GM12878 (cell line): Measurements from ENCODE around the gene PINLYP. TPM values are rescaled to one million over a fixed set of nuclear protein-coding genes. Genes with fewer than 3 reads are reported as not detected.

Experiments used
- ATAC-seq: fragments of 200-7000 bp; cut with Tn5 transposase; 3 replicates; pipeline ENCODE4 v1.9.1; 2020; ENCODE audit warnings: mild to moderate bottlenecking, moderate library complexity
- BruUV-seq: library from RNA; stranded (reverse); fragments of 400-500 nt; replicated peaks from 2 replicates; lab custom pipeline; 2021; lab: Mats Ljungman, UMichigan
- CTCF ChIA-PET: fragments of 300-600 bp; sonication (Branson Sonifier 250); formaldehyde crosslinking; extraction: SDS; loops from one replicate; lab custom pipeline; 2021; ENCODE audit warnings: inconsistent platforms; lab: Yijun Ruan, JAX
- POLR2A ChIA-PET: fragments of 350-600 bp; formaldehyde crosslinking; extraction: SDS; loops from one replicate; lab custom pipeline; 2021; ENCODE audit warnings: inconsistent platforms; lab: Charles Lee
- RAD21 ChIA-PET: fragments of 300-600 bp; sonication (Branson Sonifier 250); formaldehyde crosslinking; loops from one replicate; lab custom pipeline; 2023; ENCODE audit warnings: antibody characterized with exemption; ENCODE audit not compliant: unreplicated experiment; lab: Charles Lee
- SMC1A ChIA-PET: fragments of 300-600 bp; sonication (Branson Sonifier 250); formaldehyde crosslinking; loops from one replicate; lab custom pipeline; 2023; ENCODE audit not compliant: unreplicated experiment, uncharacterized antibody; lab: Charles Lee
- DNase-seq: peaks from one replicate; pipeline ENCODE4 v3.0.0-alpha.2; 2011; ENCODE audit warnings: low read depth, low spot score
- FAIRE-seq: peaks from 3 replicates; lab custom pipeline; 2011; peaks lifted over from hg19 to GRCh38; lab: Jason Lieb, UNC
- H2AFZ ChIP-seq: 2 replicates; pipeline ENCODE4 v1.6.0; 2011; ENCODE audit warnings: low read depth, low read length, control low read depth; ENCODE audit not compliant: control insufficient read depth
- H3K27ac ChIP-seq: 2 replicates; pipeline ENCODE4 v1.5.1; 2011; ENCODE audit warnings: control low read depth; ENCODE audit not compliant: control insufficient read depth, insufficient read depth
- H3K27me3 ChIP-seq, 2 experiments: replicated peaks in 1 of 2; 2 replicates each; pipeline versions ENCODE4 v1.6.0 to v1.6.1; 2011; ENCODE audit warnings: low read length in 1 of 2; ENCODE audit not compliant: control insufficient read depth in 2 of 2, insufficient read depth in 2 of 2
- H3K36me3 ChIP-seq, 2 experiments: 2 replicates each; pipeline ENCODE4 v1.5.1; 2011; ENCODE audit warnings: low read length in 1 of 2; ENCODE audit not compliant: control insufficient read depth in 2 of 2, insufficient read depth in 2 of 2
- H3K4me1 ChIP-seq: 2 replicates; pipeline ENCODE4 v1.6.1; 2011; ENCODE audit warnings: mild to moderate bottlenecking, low read length, moderate library complexity, mixed read lengths; ENCODE audit not compliant: control insufficient read depth, insufficient read depth
- H3K4me2 ChIP-seq: 2 replicates; pipeline ENCODE4 v1.6.0; 2011; ENCODE audit warnings: control low read depth; ENCODE audit not compliant: control insufficient read depth, insufficient read depth
- H3K4me3 ChIP-seq: fragments of 200-600 bp; sonication (generic); 2 replicates; pipeline ENCODE4 v1.5.1; 2016
- H3K79me2 ChIP-seq: 2 replicates; pipeline ENCODE4 v1.6.0; 2011; ENCODE audit warnings: low read length; ENCODE audit not compliant: control insufficient read depth, insufficient read depth
- H3K9ac ChIP-seq: 2 replicates; pipeline ENCODE4 v1.8.0; 2011; ENCODE audit warnings: low read length, control low read depth, mixed read lengths; ENCODE audit not compliant: control insufficient read depth, insufficient read depth
- H3K9me3 ChIP-seq: replicated peaks from 3 replicates; pipeline ENCODE4 v1.5.1; 2011; ENCODE audit warnings: mild to moderate bottlenecking, low read length; ENCODE audit not compliant: control insufficient read depth, insufficient read depth
- H4K20me1 ChIP-seq: 2 replicates; pipeline ENCODE4 v1.6.0; 2011; ENCODE audit not compliant: control insufficient read depth, insufficient read depth
- ATF7 ChIP-seq: fragments of 450-650 bp; IDR thresholded peaks from 2 replicates; pipeline ENCODE4 v1.6.1; 2016; ENCODE audit warnings: low read depth, mild to moderate bottlenecking
- IKZF1 ChIP-seq: fragments of 450-650 bp; conservative IDR thresholded peaks from 2 replicates; pipeline ENCODE4 v1.6.1; 2017; ENCODE audit warnings: antibody characterized with exemption, mild to moderate bottlenecking
- LARP7 ChIP-seq: fragments of 450-650 bp; IDR thresholded peaks from 2 replicates; pipeline ENCODE4 v1.6.1; 2017; ENCODE audit warnings: mild to moderate bottlenecking
- MXI1 ChIP-seq: fragments of 150-350 bp; IDR thresholded peaks from 2 replicates; pipeline ENCODE4 v1.6.1; 2011; ENCODE audit warnings: low read depth, mild to moderate bottlenecking, inconsistent platforms, low read length, improper control_type of control experiment
- NFIC ChIP-seq: IDR thresholded peaks from 2 replicates; pipeline ENCODE4 v1.6.1; 2012; ENCODE audit warnings: low read depth, mild to moderate bottlenecking, inconsistent platforms, low read length, moderate library complexity
- NKRF ChIP-seq: fragments of 450-650 bp; conservative IDR thresholded peaks from 2 replicates; pipeline ENCODE4 v1.6.1; 2017; ENCODE audit warnings: mild to moderate bottlenecking, moderate library complexity
- PAX5 ChIP-seq: IDR thresholded peaks from 2 replicates; pipeline ENCODE4 v1.6.1; 2011; ENCODE audit warnings: low read depth, low read length, borderline replicate concordance
- RBBP5 ChIP-seq: fragments of 200-600 bp; sonication (generic); conservative IDR thresholded peaks from 2 replicates; pipeline ENCODE4 v1.6.1; 2016
- RCOR1 ChIP-seq: conservative IDR thresholded peaks from 2 replicates; pipeline ENCODE4 v1.6.1; 2012; ENCODE audit warnings: low read depth, low read length, improper control_type of control experiment
- ZNF622 ChIP-seq: fragments of 450-650 bp; IDR thresholded peaks from 2 replicates; pipeline ENCODE4 v1.6.1; 2017; ENCODE audit warnings: mild to moderate bottlenecking, inconsistent platforms
- WGBS: methylation state at CpG from one replicate; pipeline ENCODE4 v1.1.6; 2016; ENCODE audit warnings: low lambda C conversion rate; ENCODE audit not compliant: insufficient replicate concordance, insufficient coverage; ENCODE audit errors: missing lambda C conversion rate; 5-methylcytosine and 5-hydroxymethylcytosine counted together
- in situ Hi-C: fragments of 300-500 bp; cut with MboI; formaldehyde crosslinking; loops from 9 replicates; pipeline ENCODE4 v1.14.3; 2018; ENCODE audit warnings: mixed read lengths
- intact Hi-C: fragments of 100-400 bp; cut with micrococcal nuclease; formaldehyde crosslinking; loops from one replicate; pipeline ENCODE4 v1.14.2; 2022; ENCODE audit not compliant: unreplicated experiment
- polyA plus RNA-seq, 11 experiments: library from polyadenylated mRNA; depleted of rRNA in 4 of 11; unstranded in 6 of 11; stranded (reverse) in 5 of 11; fragments of >200 nt; fragmentation: Nextera tagmentation in 4 of 11; fragmentation: Illumina TruSeq in 1 of 11; extraction: Ambion mirVana in 4 of 11; extraction: Trizol in 1 of 11; gene quantifications; 1 replicate in 1 of 11; 2 replicates in 10 of 11; pipeline versions ENCODE4 v1.2.1 to v1.2.3, GENCODE V29; 2011 to 2016; ENCODE audit warnings: inconsistent platforms in 2 of 11, missing spikeins in 2 of 11, low read depth in 1 of 11
- total RNA-seq, 4 experiments: library from RNA; depleted of rRNA in 3 of 4; stranded (reverse); fragments of >200 nt in 3 of 4; fragmentation: Illumina TruSeq in 1 of 4; extraction: Trizol in 1 of 4; gene quantifications; 2 replicates each; pipeline versions ENCODE4 v1.2.1 to v1.2.3, GENCODE V29; 2013 to 2021
- TF ChIP-seq, protein P1 (sequence below): fragments of 450-650 bp; IDR thresholded peaks from 2 replicates; pipeline ENCODE4 v1.6.1; 2016; ENCODE audit warnings: mild to moderate bottlenecking, moderate library complexity, borderline replicate concordance
- TF ChIP-seq, protein P2 (sequence below): fragments of 450-650 bp; IDR thresholded peaks from 2 replicates; pipeline ENCODE4 v1.6.1; 2018; ENCODE audit warnings: mild to moderate bottlenecking, low read depth, moderate library complexity; ENCODE audit not compliant: partially characterized antibody
- TF ChIP-seq, protein P3 (sequence below): fragments of 450-650 bp; IDR thresholded peaks from 2 replicates; pipeline ENCODE4 v1.6.1; 2017; ENCODE audit warnings: borderline replicate concordance

The PINLYP gene
- total and polyA plus RNA-seq, 10 of the 15 experiments (the other 5 are each of a cell fraction or from before 2014, with no cell fraction given): 1.0 to 26.9 (median 11.4) TPM

DNA sequence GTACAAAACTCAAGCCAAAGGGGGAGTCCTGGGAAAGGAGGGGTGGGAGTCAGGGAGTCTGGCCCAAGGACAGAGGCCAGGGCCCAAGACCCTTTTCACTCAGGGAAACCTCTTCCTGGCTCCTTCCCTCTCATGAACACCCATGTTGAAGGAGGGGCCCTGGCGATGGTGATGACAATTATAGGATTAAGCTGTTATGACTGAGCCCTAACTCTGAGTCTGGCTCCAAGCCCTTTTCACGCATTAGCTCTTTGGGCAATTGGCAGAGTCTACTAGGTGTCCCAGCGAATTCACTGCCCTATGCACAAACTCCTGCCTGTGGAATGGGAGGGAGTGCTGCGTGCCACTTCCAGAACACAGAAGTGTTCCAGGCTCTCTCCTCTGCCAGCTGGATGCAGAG, 21.9 kb upstream of the PINLYP start:
- DNase-seq (no peak), FAIRE-seq (no peak), ATAC-seq (no peak)
- CTCF ChIA-PET: interaction anchor here (2.8 to 10.1 kb wide), 5 partner anchors 11 to 42 kb away, joined by 14 to 169 read pairs (median 24); partner anchors contain the start of genes IRGQ, PINLYP, XRCC1 and ZNF576
- no peak overlapping the region for H3K27ac ChIP-seq
- BruUV-seq: no TSS peak
- 70% methylated on average over 4 of the region's 4 CpGs for WGBS
- intact Hi-C loops (no loop called here), in situ Hi-C loops (no loop called here)
- no peak overlapping the region for H2AFZ ChIP-seq
- no peaks in the 10 kb centered on the region for H4K20me1 ChIP-seq
- H3K9ac ChIP-seq: no peak overlapping the region
- H3K9me3 ChIP-seq: no peaks in the 10 kb centered on the region
- POLR2A ChIA-PET: interaction anchor here (0.7 kb wide), 1 partner anchor 28 kb away, joined by 4 read pairs; no protein-coding TSS in a partner anchor
- RAD21 ChIA-PET: interaction anchor here (0.9 to 4.8 kb wide), 4 partner anchors 31 to 256 kb away, joined by 3 to 92 read pairs (median 11); partner anchors contain the start of genes IRGQ and ZNF576
- H3K36me3 ChIP-seq: peaks cover 11 to 13% of the 10 kb centered on the region in 2 experiments; a peak in 3 of 4 replicates
- H3K4me2 ChIP-seq: no peak overlapping the region
- SMC1A ChIA-PET: no interaction called here
- no peak overlapping the region for H3K4me3 ChIP-seq
- H3K4me1 ChIP-seq: no peaks in the 10 kb centered on the region
- H3K27me3 ChIP-seq: no peaks in the 10 kb centered on the region
- H3K79me2 ChIP-seq: no peaks in the 10 kb centered on the region
- TF ChIP-seq RCOR1: no peak
- no peak for TF ChIP-seq IKZF1
- TF ChIP-seq, protein P1, sequence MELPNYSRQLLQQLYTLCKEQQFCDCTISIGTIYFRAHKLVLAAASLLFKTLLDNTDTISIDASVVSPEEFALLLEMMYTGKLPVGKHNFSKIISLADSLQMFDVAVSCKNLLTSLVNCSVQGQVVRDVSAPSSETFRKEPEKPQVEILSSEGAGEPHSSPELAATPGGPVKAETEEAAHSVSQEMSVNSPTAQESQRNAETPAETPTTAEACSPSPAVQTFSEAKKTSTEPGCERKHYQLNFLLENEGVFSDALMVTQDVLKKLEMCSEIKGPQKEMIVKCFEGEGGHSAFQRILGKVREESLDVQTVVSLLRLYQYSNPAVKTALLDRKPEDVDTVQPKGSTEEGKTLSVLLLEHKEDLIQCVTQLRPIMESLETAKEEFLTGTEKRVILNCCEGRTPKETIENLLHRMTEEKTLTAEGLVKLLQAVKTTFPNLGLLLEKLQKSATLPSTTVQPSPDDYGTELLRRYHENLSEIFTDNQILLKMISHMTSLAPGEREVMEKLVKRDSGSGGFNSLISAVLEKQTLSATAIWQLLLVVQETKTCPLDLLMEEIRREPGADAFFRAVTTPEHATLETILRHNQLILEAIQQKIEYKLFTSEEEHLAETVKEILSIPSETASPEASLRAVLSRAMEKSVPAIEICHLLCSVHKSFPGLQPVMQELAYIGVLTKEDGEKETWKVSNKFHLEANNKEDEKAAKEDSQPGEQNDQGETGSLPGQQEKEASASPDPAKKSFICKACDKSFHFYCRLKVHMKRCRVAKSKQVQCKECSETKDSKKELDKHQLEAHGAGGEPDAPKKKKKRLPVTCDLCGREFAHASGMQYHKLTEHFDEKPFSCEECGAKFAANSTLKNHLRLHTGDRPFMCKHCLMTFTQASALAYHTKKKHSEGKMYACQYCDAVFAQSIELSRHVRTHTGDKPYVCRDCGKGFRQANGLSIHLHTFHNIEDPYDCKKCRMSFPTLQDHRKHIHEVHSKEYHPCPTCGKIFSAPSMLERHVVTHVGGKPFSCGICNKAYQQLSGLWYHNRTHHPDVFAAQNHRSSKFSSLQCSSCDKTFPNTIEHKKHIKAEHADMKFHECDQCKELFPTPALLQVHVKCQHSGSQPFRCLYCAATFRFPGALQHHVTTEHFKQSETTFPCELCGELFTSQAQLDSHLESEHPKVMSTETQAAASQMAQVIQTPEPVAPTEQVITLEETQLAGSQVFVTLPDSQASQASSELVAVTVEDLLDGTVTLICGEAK: no peak
- TF ChIP-seq NFIC: no peak
- no peak for TF ChIP-seq MXI1
- TF ChIP-seq, protein P2, sequence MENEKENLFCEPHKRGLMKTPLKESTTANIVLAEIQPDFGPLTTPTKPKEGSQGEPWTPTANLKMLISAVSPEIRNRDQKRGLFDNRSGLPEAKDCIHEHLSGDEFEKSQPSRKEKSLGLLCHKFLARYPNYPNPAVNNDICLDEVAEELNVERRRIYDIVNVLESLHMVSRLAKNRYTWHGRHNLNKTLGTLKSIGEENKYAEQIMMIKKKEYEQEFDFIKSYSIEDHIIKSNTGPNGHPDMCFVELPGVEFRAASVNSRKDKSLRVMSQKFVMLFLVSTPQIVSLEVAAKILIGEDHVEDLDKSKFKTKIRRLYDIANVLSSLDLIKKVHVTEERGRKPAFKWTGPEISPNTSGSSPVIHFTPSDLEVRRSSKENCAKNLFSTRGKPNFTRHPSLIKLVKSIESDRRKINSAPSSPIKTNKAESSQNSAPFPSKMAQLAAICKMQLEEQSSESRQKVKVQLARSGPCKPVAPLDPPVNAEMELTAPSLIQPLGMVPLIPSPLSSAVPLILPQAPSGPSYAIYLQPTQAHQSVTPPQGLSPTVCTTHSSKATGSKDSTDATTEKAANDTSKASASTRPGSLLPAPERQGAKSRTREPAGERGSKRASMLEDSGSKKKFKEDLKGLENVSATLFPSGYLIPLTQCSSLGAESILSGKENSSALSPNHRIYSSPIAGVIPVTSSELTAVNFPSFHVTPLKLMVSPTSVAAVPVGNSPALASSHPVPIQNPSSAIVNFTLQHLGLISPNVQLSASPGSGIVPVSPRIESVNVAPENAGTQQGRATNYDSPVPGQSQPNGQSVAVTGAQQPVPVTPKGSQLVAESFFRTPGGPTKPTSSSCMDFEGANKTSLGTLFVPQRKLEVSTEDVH: no peak
- no peak for TF ChIP-seq NKRF
- TF ChIP-seq, protein P3, sequence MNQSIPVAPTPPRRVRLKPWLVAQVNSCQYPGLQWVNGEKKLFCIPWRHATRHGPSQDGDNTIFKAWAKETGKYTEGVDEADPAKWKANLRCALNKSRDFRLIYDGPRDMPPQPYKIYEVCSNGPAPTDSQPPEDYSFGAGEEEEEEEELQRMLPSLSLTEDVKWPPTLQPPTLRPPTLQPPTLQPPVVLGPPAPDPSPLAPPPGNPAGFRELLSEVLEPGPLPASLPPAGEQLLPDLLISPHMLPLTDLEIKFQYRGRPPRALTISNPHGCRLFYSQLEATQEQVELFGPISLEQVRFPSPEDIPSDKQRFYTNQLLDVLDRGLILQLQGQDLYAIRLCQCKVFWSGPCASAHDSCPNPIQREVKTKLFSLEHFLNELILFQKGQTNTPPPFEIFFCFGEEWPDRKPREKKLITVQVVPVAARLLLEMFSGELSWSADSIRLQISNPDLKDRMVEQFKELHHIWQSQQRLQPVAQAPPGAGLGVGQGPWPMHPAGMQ: no peak
- TF ChIP-seq ZNF622: no peak
- TF ChIP-seq ATF7: no peak
- no peak for TF ChIP-seq PAX5
- TF ChIP-seq RBBP5: no peak
- TF ChIP-seq LARP7: no peak
